Measurements from ENCODE around the gene VPS52.

GRCh38 chr6:33272275-33273128 is 826 bp upstream of the VPS52 start:
- no peak for TF ChIP-seq CTCF (IDR thresholded peaks at IDR 0.05)
- no peak for TF ChIP-seq EZH2phosphoT487 (IDR thresholded peaks at IDR 0.05)
